Mesenchymal stem cell (in vitro differentiated cells and primary cell): ENCODE results near the gene CACNA1C.
A peak's percentile ranks its signal among the peaks of the same experiment; 100 is the strongest.

Experiments used
- DNase-seq: peaks from one replicate; pipeline ENCODE4 v3.0.0-alpha.2; 2013
- H2AFZ ChIP-seq: one replicate; pipeline ENCODE4 v1.6.1; 2013; ENCODE audit warnings: low read depth, mild to moderate bottlenecking, control low read depth, inconsistent platforms, low read length, moderate library complexity
- H2AK5ac ChIP-seq: 2 replicates; pipeline ENCODE4 v1.6.1; 2013; ENCODE audit warnings: low read length, moderate library complexity, mild to moderate bottlenecking, inconsistent platforms; ENCODE audit not compliant: severe bottlenecking
- H2BK120ac ChIP-seq: one replicate; pipeline ENCODE4 v1.6.1; 2013; ENCODE audit warnings: low read depth, mild to moderate bottlenecking, inconsistent platforms, low read length, moderate library complexity
- H2BK12ac ChIP-seq, 2 experiments: one replicate each; pipeline ENCODE4 v1.6.1; 2013; ENCODE audit warnings: inconsistent platforms in 2 of 2, low read length in 2 of 2, mild to moderate bottlenecking in 2 of 2, moderate library complexity in 2 of 2, control low read depth in 1 of 2
- H2BK15ac ChIP-seq: one replicate; pipeline ENCODE4 v1.6.1; 2013; ENCODE audit warnings: mild to moderate bottlenecking, low read depth, inconsistent platforms; ENCODE audit not compliant: poor library complexity, severe bottlenecking
- H2BK5ac ChIP-seq: 2 replicates; pipeline ENCODE4 v1.6.1; 2013; ENCODE audit warnings: low read depth, mild to moderate bottlenecking, low read length, control low read depth, inconsistent platforms; ENCODE audit not compliant: poor library complexity, severe bottlenecking
- H3K14ac ChIP-seq, 2 experiments: one replicate each; pipeline ENCODE4 v1.6.1; 2013; ENCODE audit warnings: inconsistent platforms in 2 of 2, low read length in 2 of 2, control low read depth in 1 of 2, mild to moderate bottlenecking in 1 of 2, moderate library complexity in 1 of 2
- H3K18ac ChIP-seq, 2 experiments: one replicate each; pipeline ENCODE4 v1.6.1; 2013; ENCODE audit warnings: inconsistent platforms in 2 of 2, low read length in 2 of 2, control low read depth in 1 of 2, low read depth in 1 of 2, mild to moderate bottlenecking in 1 of 2
- H3K23ac ChIP-seq, 2 experiments: one replicate each; pipeline ENCODE4 v1.6.1; 2013; ENCODE audit warnings: inconsistent platforms in 2 of 2, low read length in 2 of 2, mild to moderate bottlenecking in 2 of 2, moderate library complexity in 2 of 2, control low read depth in 1 of 2
- H3K27ac ChIP-seq: 2 replicates; pipeline ENCODE4 v1.5.1; 2013; ENCODE audit warnings: mild to moderate bottlenecking, moderate library complexity, low read length, control low read depth, inconsistent platforms; ENCODE audit not compliant: poor library complexity, severe bottlenecking
- H3K27me3 ChIP-seq, 2 experiments: 2 replicates each; pipeline versions ENCODE4 v1.6.1 to v1.7.0; 2013; ENCODE audit warnings: low read length in 2 of 2, mild to moderate bottlenecking in 2 of 2, moderate library complexity in 2 of 2, control low read depth in 1 of 2, inconsistent platforms in 1 of 2; ENCODE audit not compliant: control insufficient read depth in 1 of 2, insufficient read depth in 1 of 2
- H3K36me3 ChIP-seq, 2 experiments: 2 replicates each; pipeline versions ENCODE4 v1.6.1 to v1.7.0; 2013; ENCODE audit warnings: low read length in 2 of 2, control low read depth in 1 of 2, inconsistent platforms in 1 of 2, low read depth in 1 of 2, mild to moderate bottlenecking in 1 of 2; ENCODE audit not compliant: insufficient read depth in 2 of 2, control insufficient read depth in 1 of 2
- H3K4ac ChIP-seq, 2 experiments: one replicate each; pipeline ENCODE4 v1.6.1; 2013; ENCODE audit warnings: inconsistent platforms in 2 of 2, low read length in 2 of 2, mild to moderate bottlenecking in 2 of 2, moderate library complexity in 2 of 2, control low read depth in 1 of 2, low read depth in 1 of 2
- H3K4me1 ChIP-seq: 2 replicates; pipeline ENCODE4 v1.6.1; 2013; ENCODE audit warnings: low read depth, low read length, control low read depth; ENCODE audit not compliant: control insufficient read depth, insufficient read depth
- H3K4me2 ChIP-seq: 2 replicates; pipeline ENCODE4 v1.6.1; 2013; ENCODE audit warnings: low read length, mild to moderate bottlenecking, inconsistent platforms; ENCODE audit not compliant: poor library complexity, severe bottlenecking
- H3K4me3 ChIP-seq, 2 experiments: 2 replicates each; pipeline versions ENCODE4 v1.5.1 to v1.7.0; 2013; ENCODE audit warnings: low read length in 2 of 2, mild to moderate bottlenecking in 2 of 2, control low read depth in 1 of 2, low read depth in 1 of 2; ENCODE audit not compliant: insufficient read depth in 1 of 2
- H3K79me1 ChIP-seq: replicated peaks from 2 replicates; pipeline ENCODE4 v1.6.1; 2013; ENCODE audit warnings: mild to moderate bottlenecking, control low read depth, low read length, inconsistent platforms; ENCODE audit not compliant: poor library complexity, severe bottlenecking
- H3K9ac ChIP-seq: 2 replicates; pipeline ENCODE4 v1.7.0; 2013; ENCODE audit warnings: mild to moderate bottlenecking, low read length, moderate library complexity
- H3K9me3 ChIP-seq: 2 replicates; pipeline ENCODE4 v1.7.0; 2013; ENCODE audit warnings: mild to moderate bottlenecking, low read length; ENCODE audit not compliant: control insufficient read depth
- H4K8ac ChIP-seq: one replicate; pipeline ENCODE4 v1.6.1; 2013; ENCODE audit warnings: inconsistent platforms, mild to moderate bottlenecking, low read length, moderate library complexity
- H4K91ac ChIP-seq: one replicate; pipeline ENCODE4 v1.6.1; 2013; ENCODE audit warnings: mild to moderate bottlenecking, low read length, inconsistent platforms
- WGBS: methylation state at CpG from one replicate; pipeline ENCODE4 v1.1.7; 2013; ENCODE audit warnings: mixed read lengths; 5-methylcytosine and 5-hydroxymethylcytosine counted together

The CACNA1C gene

DNA sequence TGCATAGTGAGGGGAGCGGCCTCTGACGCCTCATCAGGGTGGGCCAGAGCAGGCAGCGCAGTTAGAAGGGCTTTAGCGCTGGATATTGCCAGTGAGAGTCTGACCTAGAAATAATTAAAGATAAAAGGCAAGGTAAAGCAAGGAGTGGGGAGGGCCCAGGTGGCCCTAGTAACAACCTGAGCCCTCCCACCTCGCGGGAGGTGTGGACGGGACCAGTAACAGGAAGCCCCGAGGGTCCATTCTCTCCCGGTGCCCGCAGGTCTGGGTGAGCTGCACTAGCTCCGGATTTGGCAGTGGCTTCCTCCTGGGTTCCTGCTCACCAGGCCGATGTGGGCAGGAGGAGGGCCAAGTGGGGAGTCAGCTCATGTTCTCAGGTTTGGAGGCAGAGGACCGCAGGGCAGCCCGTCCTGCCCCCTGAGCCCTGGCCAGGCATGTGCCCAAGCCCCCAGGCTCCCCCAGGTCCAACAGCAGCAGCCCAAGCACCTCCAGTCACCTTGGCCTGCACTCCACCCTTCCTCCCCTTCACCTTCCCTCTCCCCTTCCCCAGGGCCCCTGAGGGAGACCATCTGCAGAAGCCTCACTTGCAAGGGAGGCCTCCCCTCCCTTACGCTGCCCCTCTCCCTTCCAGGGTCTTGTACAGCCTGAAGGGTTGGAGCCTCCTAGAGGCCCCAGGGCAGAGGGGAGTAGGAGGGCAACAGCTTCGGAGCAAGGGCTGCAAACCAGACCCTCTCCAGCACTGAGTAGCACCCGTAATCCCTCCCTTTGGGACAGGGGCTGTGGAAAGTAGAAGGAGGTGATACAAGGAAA is 597.7 kb downstream of the CACNA1C start:
- no peak overlapping the region for H3K4me3 ChIP-seq
- H3K9ac ChIP-seq = no peak overlapping the region
- H3K18ac ChIP-seq = no peak overlapping the region
- H3K4ac ChIP-seq = no peak overlapping the region
- no peak overlapping the region for H2AFZ ChIP-seq
- H2AK5ac ChIP-seq = no peak overlapping the region
- 83% methylated on average over 13 of the region's 17 CpGs for WGBS
- no peaks in the 10 kb centered on the region for H3K9me3 ChIP-seq
- no peak overlapping the region for H4K91ac ChIP-seq
- H4K8ac ChIP-seq = no peak overlapping the region
- peaks cover 0 to 38% of the 10 kb centered on the region in 2 experiments for H3K27me3 ChIP-seq
- no peaks in the 10 kb centered on the region for H3K4me1 ChIP-seq
- H3K36me3 ChIP-seq = peaks cover 0 to 22% of the 10 kb centered on the region in 2 experiments
- no peak overlapping the region for H2BK120ac ChIP-seq
- H3K14ac ChIP-seq = no peak overlapping the region
- H3K79me1 ChIP-seq = no peaks in the 10 kb centered on the region
- no peak overlapping the region for H3K4me2 ChIP-seq
- no peak overlapping the region for H2BK5ac ChIP-seq
- H3K23ac ChIP-seq = no peak overlapping the region
- DNase-seq = no peak
- no peak overlapping the region for H3K27ac ChIP-seq
- no peak overlapping the region for H2BK12ac ChIP-seq
- H2BK15ac ChIP-seq = no peak overlapping the region

DNA sequence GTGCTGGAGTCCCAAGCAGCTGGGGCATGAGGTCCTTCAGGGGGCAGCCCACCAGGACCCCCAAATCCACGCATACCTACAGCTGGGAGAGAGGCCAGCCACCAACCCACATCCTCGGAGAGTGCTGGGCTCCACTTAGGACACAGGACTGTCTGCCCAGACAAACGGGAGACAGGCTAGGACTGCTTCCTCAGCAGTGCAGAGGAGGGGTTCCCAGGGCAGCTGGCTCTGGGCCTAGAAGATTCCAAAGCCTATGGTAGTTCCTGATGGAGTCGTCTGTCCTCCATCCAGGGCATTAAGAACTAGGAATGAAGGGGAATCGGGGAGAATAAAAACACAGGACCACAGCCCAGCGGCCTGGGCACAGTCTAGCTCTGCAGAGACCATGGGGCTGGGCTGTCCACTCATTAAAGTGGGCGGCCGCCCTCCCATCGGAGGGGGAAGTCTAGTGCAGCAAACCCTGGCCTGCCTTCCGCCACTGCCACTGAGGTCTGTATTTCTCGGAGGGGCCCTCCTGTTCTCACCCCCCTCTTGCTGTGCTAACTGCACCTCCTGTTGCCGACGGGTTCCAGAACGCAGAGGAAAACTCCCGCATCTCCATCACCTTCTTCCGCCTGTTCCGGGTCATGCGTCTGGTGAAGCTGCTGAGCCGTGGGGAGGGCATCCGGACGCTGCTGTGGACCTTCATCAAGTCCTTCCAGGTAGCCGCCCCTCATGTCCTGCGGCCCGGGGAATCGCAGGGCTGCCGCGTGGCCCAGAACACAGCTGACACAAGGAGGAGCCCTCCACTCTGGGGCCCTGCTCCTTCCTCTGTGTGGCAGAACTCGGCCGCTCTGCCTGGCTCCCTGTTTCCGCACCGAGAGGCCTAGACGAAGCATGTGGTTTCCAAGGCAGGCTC is 598.5 kb downstream of the CACNA1C start:
- Histone ChIP-seq H2BK120ac (no peak overlapping the region), H3K9ac (no peak overlapping the region), H3K27ac (no peak overlapping the region), H3K36me3 (peaks cover 0 to 31% of the 10 kb centered on the region in 2 experiments), H2BK15ac (no peak overlapping the region), H3K4me1 (no peaks in the 10 kb centered on the region), H3K14ac (no peak overlapping the region), H3K79me1 (no peaks in the 10 kb centered on the region), H2AFZ (no peak overlapping the region), H2BK5ac (no peak overlapping the region), H4K91ac (no peak overlapping the region), H3K9me3 (no peaks in the 10 kb centered on the region), H3K4ac (no peak overlapping the region), H3K27me3 (peaks cover 0 to 38% of the 10 kb centered on the region in 2 experiments), H2BK12ac (no peak overlapping the region), H3K4me3 (no peak overlapping the region), H3K4me2 (no peak overlapping the region), H3K18ac (no peak overlapping the region), H4K8ac (no peak overlapping the region), H3K23ac (no peak overlapping the region), H2AK5ac (no peak overlapping the region)
- no peak for DNase-seq
- 88% methylated on average over 32 of the region's 32 CpGs for WGBS

DNA sequence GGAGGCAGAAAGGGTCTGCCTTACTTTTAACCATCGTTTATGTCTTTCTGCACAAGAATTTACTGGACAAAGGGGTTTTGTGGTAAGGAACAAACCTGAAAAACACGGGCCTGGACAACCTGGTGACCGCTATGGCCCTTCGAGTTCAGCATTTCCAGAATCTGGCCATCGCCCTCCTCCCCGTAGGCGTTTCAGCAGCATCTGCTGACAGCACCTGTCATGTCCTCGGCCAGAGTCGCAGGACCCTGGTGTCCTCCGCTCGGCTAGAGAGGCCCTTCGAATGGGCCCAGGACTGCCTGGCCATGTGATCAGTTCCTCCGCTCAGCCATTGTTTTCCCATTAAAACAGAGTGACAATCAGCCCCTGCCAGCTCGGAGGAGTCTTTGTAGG is 599.2 kb downstream of the CACNA1C start:
- peaks cover 0 to 33% of the 10 kb centered on the region in 2 experiments for H3K27me3 ChIP-seq
- H3K18ac ChIP-seq = no peak overlapping the region
- peak overlapping the region; percentile 9 for H4K8ac ChIP-seq
- no peak overlapping the region for H4K91ac ChIP-seq
- no peak for DNase-seq
- WGBS = 92% methylated on average over 14 of the region's 14 CpGs
- no peak overlapping the region for H3K4me3 ChIP-seq
- no peak overlapping the region for H2BK15ac ChIP-seq
- no peaks in the 10 kb centered on the region for H3K9me3 ChIP-seq
- H3K4me2 ChIP-seq = no peak overlapping the region
- no peak overlapping the region for H3K23ac ChIP-seq
- no peak overlapping the region for H2AK5ac ChIP-seq
- H3K4ac ChIP-seq = no peak overlapping the region
- no peaks in the 10 kb centered on the region for H3K4me1 ChIP-seq
- no peak overlapping the region for H2AFZ ChIP-seq
- H2BK120ac ChIP-seq = no peak overlapping the region
- H3K36me3 ChIP-seq = peaks cover 0 to 38% of the 10 kb centered on the region in 2 experiments
- no peak overlapping the region for H3K9ac ChIP-seq
- H3K14ac ChIP-seq = no peak overlapping the region
- H3K27ac ChIP-seq = no peak overlapping the region
- H3K79me1 ChIP-seq = no peaks in the 10 kb centered on the region
- no peak overlapping the region for H2BK5ac ChIP-seq
- H2BK12ac ChIP-seq = no peak overlapping the region
